Trophoblast cell (in vitro differentiated cells and primary cell): ENCODE results near the gene ZNF766.

ENCODE experiments used
- DNase-seq, 2 donors: peaks; one replicate each; pipeline ENCODE4 v3.0.0-alpha.2; 2016
- H2AFZ ChIP-seq: 2 replicates; pipeline ENCODE4 v1.6.1; 2013; ENCODE audit warnings: low read length, moderate library complexity, mild to moderate bottlenecking; ENCODE audit not compliant: insufficient read depth, poor library complexity
- H2AK5ac ChIP-seq: 2 replicates; pipeline ENCODE4 v1.6.1; 2013; ENCODE audit warnings: mild to moderate bottlenecking, low read length
- H2BK120ac ChIP-seq: 2 replicates; pipeline ENCODE4 v1.6.1; 2013; ENCODE audit warnings: low read length, mild to moderate bottlenecking, moderate library complexity; ENCODE audit not compliant: insufficient read depth, poor library complexity
- H2BK12ac ChIP-seq: 2 replicates; pipeline ENCODE4 v1.6.1; 2013; ENCODE audit warnings: mild to moderate bottlenecking, low read length, moderate library complexity
- H2BK5ac ChIP-seq: 2 replicates; pipeline ENCODE4 v1.6.1; 2013; ENCODE audit warnings: low read length, low read depth, moderate library complexity, mild to moderate bottlenecking; ENCODE audit not compliant: poor library complexity
- H3K14ac ChIP-seq: 2 replicates; pipeline ENCODE4 v1.6.1; 2013; ENCODE audit warnings: mild to moderate bottlenecking, low read length
- H3K18ac ChIP-seq: 2 replicates; pipeline ENCODE4 v1.6.1; 2013; ENCODE audit warnings: mild to moderate bottlenecking, low read length
- H3K23ac ChIP-seq: 2 replicates; pipeline ENCODE4 v1.6.1; 2013; ENCODE audit warnings: low read length
- H3K27ac ChIP-seq: 2 replicates; pipeline ENCODE4 v1.5.1; 2013; ENCODE audit warnings: low read depth, mild to moderate bottlenecking, inconsistent platforms, low read length, moderate library complexity
- H3K27me3 ChIP-seq: 2 replicates; pipeline ENCODE4 v1.6.1; 2013; ENCODE audit warnings: inconsistent platforms, mild to moderate bottlenecking, low read length, moderate library complexity; ENCODE audit not compliant: insufficient read depth
- H3K36me3 ChIP-seq, 2 experiments: 1 replicate in 1 of 2; 2 replicates in 1 of 2; pipeline ENCODE4 v1.6.1; 2013; ENCODE audit warnings: low read length in 2 of 2, mild to moderate bottlenecking in 2 of 2, moderate library complexity in 1 of 2; ENCODE audit not compliant: insufficient read depth in 2 of 2, control insufficient read depth in 1 of 2
- H3K4ac ChIP-seq: 2 replicates; pipeline ENCODE4 v1.6.1; 2013; ENCODE audit warnings: low read depth, mild to moderate bottlenecking, low read length, moderate library complexity
- H3K4me1 ChIP-seq, 2 experiments: 1 replicate in 1 of 2; 2 replicates in 1 of 2; pipeline ENCODE4 v1.6.1; 2013; ENCODE audit warnings: low read length in 2 of 2, mild to moderate bottlenecking in 2 of 2, moderate library complexity in 1 of 2; ENCODE audit not compliant: insufficient read depth in 2 of 2, control insufficient read depth in 1 of 2
- H3K4me2 ChIP-seq: 2 replicates; pipeline ENCODE4 v1.6.1; 2013; ENCODE audit warnings: inconsistent platforms, mild to moderate bottlenecking, low read length, moderate library complexity
- H3K4me3 ChIP-seq: 2 replicates; pipeline ENCODE4 v1.5.1; 2013; ENCODE audit warnings: mild to moderate bottlenecking, low read depth, low read length, inconsistent platforms
- H3K79me1 ChIP-seq: one replicate; pipeline ENCODE4 v1.6.1; 2013; ENCODE audit warnings: low read length
- H3K79me2 ChIP-seq: 2 replicates; pipeline ENCODE4 v1.6.1; 2013; ENCODE audit warnings: low read length, mild to moderate bottlenecking; ENCODE audit not compliant: control insufficient read depth, insufficient read depth, poor library complexity
- H3K9ac ChIP-seq: 2 replicates; pipeline ENCODE4 v1.6.1; 2013; ENCODE audit warnings: mild to moderate bottlenecking, low read length
- H3K9me3 ChIP-seq: 2 replicates; pipeline ENCODE4 v1.6.1; 2013; ENCODE audit warnings: low read depth, mild to moderate bottlenecking, control low read depth, inconsistent platforms, low read length; ENCODE audit not compliant: insufficient read depth
- H4K12ac ChIP-seq: 2 replicates; pipeline ENCODE4 v1.6.1; 2013; ENCODE audit warnings: low read depth, mild to moderate bottlenecking, low read length, moderate library complexity
- H4K8ac ChIP-seq: 2 replicates; pipeline ENCODE4 v1.6.1; 2013; ENCODE audit warnings: low read depth, mild to moderate bottlenecking, low read length, moderate library complexity
- H4K91ac ChIP-seq: one replicate; pipeline ENCODE4 v1.6.1; 2013; ENCODE audit warnings: low read depth, mild to moderate bottlenecking, low read length, moderate library complexity
- WGBS: extraction: QIAGEN DNeasy Blood & Tissue Kit; methylation state at CpG from one replicate; pipeline ENCODE4 v1.1.7; 2013; ENCODE audit warnings: missing lambda C conversion rate; ENCODE audit not compliant: insufficient read length, insufficient coverage; ENCODE audit errors: extremely low coverage; 5-methylcytosine and 5-hydroxymethylcytosine counted together

The ZNF766 gene

DNA sequence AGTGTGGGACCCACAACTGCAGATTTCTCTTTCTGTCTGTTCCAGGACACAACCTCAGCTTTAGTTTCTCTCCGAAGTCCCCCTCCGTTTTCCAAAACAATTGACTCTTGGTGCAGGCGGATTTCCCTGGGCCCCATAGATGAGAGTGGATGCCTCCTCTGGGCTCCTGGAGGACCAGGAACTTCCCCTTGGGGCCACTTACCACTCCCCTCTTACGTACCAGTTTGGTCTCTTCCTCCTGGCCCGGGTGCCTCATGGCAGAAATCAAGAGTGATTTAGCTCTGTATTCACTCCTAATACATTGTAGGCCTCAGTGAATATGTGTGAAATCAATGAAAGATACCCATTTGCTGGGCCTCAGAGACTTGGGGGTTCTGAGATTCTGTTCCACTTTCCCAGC is 45.2 kb upstream of the ZNF766 start:
- H3K36me3 ChIP-seq, result peaks cover 59 to 83% of the 10 kb centered on the region in 2 experiments
- no peak overlapping the region for H3K23ac ChIP-seq
- H3K4me1 ChIP-seq, result no peaks in the 10 kb centered on the region
- no peaks in the 10 kb centered on the region for H3K79me1 ChIP-seq
- no peak overlapping the region for H3K9ac ChIP-seq
- H2BK5ac ChIP-seq, result no peak overlapping the region
- no peaks in the 10 kb centered on the region for H3K27me3 ChIP-seq
- no peak overlapping the region for H3K4me2 ChIP-seq
- no peak for DNase-seq
- H2BK12ac ChIP-seq, result no peak overlapping the region
- H2AFZ ChIP-seq, result no peak overlapping the region
- H4K12ac ChIP-seq, result no peak overlapping the region
- H3K9me3 ChIP-seq, result peaks cover 4% of the 10 kb centered on the region
- no peak overlapping the region for H3K4me3 ChIP-seq
- H3K14ac ChIP-seq, result no peak overlapping the region
- no CpG with 5 or more reads among the region's 5 CpGs for WGBS
- H3K4ac ChIP-seq, result no peak overlapping the region
- no peak overlapping the region for H2AK5ac ChIP-seq
- H4K91ac ChIP-seq, result no peak overlapping the region
- H3K27ac ChIP-seq, result no peak overlapping the region
- H2BK120ac ChIP-seq, result no peak overlapping the region
- H3K79me2 ChIP-seq, result no peaks in the 10 kb centered on the region
- H4K8ac ChIP-seq, result no peak overlapping the region
- no peak overlapping the region for H3K18ac ChIP-seq

DNA sequence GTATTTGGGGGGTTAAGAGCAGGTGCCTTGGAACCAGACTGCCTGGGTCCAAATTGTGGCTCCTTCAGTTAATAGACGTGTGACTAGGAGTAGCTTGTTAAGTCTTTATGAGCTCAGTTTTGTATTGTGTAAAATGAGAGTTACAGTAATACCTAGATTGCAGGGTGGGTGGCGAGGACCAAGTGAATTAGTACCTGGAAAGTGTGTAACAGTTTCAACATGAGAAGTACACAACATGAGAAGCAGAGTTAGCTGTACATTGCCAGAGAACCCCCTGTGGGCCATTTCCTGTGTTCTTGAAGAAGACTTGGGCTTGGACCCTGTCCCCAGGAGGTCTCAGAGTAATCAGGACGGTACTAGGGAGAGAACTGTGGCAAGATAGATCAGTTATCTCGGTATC is 42.7 kb upstream of the ZNF766 start:
- Histone ChIP-seq H2BK120ac (no peak overlapping the region), H3K4me2 (no peak overlapping the region), H2AFZ (no peak overlapping the region), H4K8ac (no peak overlapping the region), H3K14ac (no peak overlapping the region), H2BK5ac (no peak overlapping the region), H3K23ac (no peak overlapping the region), H3K79me2 (no peaks in the 10 kb centered on the region), H2BK12ac (no peak overlapping the region), H4K12ac (no peak overlapping the region), H3K79me1 (peaks cover 1% of the 10 kb centered on the region), H3K4ac (no peak overlapping the region), H3K18ac (no peak overlapping the region), H3K36me3 (peaks cover 42 to 62% of the 10 kb centered on the region in 2 experiments), H3K27ac (no peak overlapping the region), H4K91ac (no peak overlapping the region), H3K9me3 (peaks cover 4% of the 10 kb centered on the region), H3K4me1 (peaks cover 3 to 5% of the 10 kb centered on the region in 2 experiments), H3K4me3 (no peak overlapping the region), H3K27me3 (no peaks in the 10 kb centered on the region), H3K9ac (no peak overlapping the region), H2AK5ac (no peak overlapping the region)
- DNase-seq, result no peak
- WGBS, result no CpG with 5 or more reads among the region's 4 CpGs

DNA sequence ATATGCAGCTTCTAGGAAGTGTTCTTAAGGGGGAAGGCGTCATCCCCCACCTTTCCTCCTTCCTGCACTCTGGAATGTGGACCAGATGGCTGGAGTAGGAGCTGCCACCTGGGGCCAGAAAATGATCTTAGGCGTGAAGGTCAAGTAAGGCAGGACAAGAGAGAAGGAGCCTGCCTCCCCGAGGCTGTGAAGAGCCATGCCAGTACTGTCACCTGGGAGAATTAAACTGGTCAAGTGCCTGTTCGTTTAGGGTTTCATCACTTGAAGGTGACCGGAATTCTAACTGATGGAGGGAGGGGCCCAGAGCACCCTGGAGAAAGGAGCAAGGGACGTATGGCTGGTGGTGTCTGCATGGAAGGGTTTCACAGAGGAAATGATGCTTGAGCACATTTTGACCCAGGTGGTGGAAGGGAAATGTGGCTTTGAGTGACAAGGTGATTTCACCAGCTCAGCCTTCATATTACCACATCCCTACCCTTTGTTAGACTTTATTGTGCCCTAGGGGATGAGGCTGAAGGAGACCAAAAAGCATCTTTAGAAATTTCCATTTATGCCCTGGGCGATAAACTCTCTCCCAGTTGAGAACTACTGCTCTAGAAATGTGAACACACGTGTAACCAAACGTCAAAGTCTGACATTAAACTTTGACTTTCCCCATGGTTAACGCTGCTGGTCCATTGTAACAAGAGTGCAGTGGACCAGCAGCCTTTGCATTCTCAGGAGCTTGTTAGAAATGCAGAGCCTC is 42.0 kb upstream of the ZNF766 start:
- WGBS, result no CpG with 5 or more reads among the region's 10 CpGs
- H3K9me3 ChIP-seq, result peaks cover 2% of the 10 kb centered on the region
- no peak overlapping the region for H2BK12ac ChIP-seq

DNA sequence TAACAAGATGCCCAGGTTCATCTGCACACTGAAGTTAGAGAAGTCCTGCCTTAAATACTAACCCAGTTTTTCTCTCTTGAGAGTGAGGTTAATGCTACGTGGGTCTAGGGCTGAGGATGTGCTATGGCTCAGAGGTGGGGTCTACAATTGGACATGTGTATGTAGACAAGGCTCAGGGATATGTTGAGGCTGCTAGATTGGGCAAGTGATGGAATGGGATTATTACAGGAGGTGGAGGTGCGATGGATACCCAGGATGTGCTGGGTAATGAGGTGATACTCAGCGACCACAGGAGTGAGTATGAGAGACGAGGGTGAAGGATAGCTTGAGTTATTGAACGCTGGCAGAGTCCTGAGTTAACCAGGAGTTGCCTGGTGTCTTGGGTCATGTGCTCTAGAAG is 41.4 kb upstream of the ZNF766 start:
- Histone ChIP-seq H3K9me3 (peaks cover 2% of the 10 kb centered on the region), H3K9ac (no peak overlapping the region), H4K12ac (no peak overlapping the region), H3K4me3 (no peak overlapping the region), H3K79me2 (no peaks in the 10 kb centered on the region), H3K18ac (no peak overlapping the region), H4K8ac (no peak overlapping the region), H3K23ac (no peak overlapping the region), H3K14ac (no peak overlapping the region), H2AK5ac (no peak overlapping the region), H3K4me2 (no peak overlapping the region), H3K4me1 (peaks cover 3 to 5% of the 10 kb centered on the region in 2 experiments), H2BK12ac (no peak overlapping the region), H2BK5ac (no peak overlapping the region), H3K27ac (no peak overlapping the region), H3K4ac (no peak overlapping the region), H2AFZ (no peak overlapping the region), H3K79me1 (peaks cover 1% of the 10 kb centered on the region), H4K91ac (no peak overlapping the region), H2BK120ac (no peak overlapping the region), H3K27me3 (no peaks in the 10 kb centered on the region), H3K36me3 (peaks cover 32 to 52% of the 10 kb centered on the region in 2 experiments)
- WGBS, result no CpG with 5 or more reads among the region's 5 CpGs
- DNase-seq, result no peak

More for the DNA sequence above, 42.0 kb upstream of the ZNF766 start:
- Histone ChIP-seq H3K4me3 (no peak overlapping the region), H3K27me3 (no peaks in the 10 kb centered on the region), H3K4ac (no peak overlapping the region), H3K4me1 (peaks cover 3 to 5% of the 10 kb centered on the region in 2 experiments), H2AK5ac (no peak overlapping the region), H3K9ac (no peak overlapping the region), H3K4me2 (no peak overlapping the region), H4K12ac (no peak overlapping the region), H2BK5ac (no peak overlapping the region), H3K18ac (no peak overlapping the region), H4K91ac (no peak overlapping the region), H3K27ac (no peak overlapping the region), H3K79me1 (peaks cover 1% of the 10 kb centered on the region), H3K79me2 (no peaks in the 10 kb centered on the region), H3K36me3 (peaks cover 36 to 56% of the 10 kb centered on the region in 2 experiments), H2BK120ac (no peak overlapping the region), H3K23ac (no peak overlapping the region), H4K8ac (no peak overlapping the region), H2AFZ (no peak overlapping the region), H3K14ac (no peak overlapping the region)
- peak; percentile 66 to 95 for DNase-seq
